ENCODE measurements around the gene AFAP1. TPM values are rescaled to one million over a fixed set of nuclear protein-coding genes. Genes with fewer than 3 reads are reported as not detected.

The AFAP1 gene
- total RNA-seq, 4 donors from 2014 or later, result 8.2 to 22.3 (median 15.2) TPM

DNA sequence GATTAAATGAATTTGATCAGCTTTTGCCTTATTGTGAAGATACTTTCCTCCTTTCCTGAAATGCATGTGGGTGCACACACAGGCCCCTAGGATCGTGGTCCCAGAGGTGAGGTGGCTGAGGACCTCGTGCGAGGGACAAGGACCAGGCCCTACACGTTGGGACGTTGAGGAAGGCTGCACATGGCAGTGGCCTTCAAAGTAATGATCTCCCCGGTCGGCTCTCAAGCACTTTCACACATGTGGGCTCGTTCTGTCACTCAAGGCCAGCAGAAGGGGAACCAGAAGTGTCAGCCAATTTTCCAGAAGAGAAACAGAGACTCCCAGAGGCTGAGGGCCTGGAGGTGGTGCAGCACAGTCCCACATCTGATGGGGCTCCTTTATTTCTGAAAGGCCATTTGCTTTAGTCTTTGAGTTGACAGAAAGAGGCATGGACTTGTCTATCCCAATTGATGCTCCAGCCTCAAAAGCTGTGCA is 196.8 kb downstream of the AFAP1 start:
- 72 to 76% methylated on average over 8 of the region's 8 CpGs for WGBS, 2 donors
- intact Hi-C loops (cut with DNase I; ENCODE audit: low total_unique reads), result no loop called here
- DNase-seq (ENCODE audit: low spot score in 2 of 2), result no peak
- no peak overlapping the region for H3K4me3 ChIP-seq (ENCODE audit: low read depth, poor library complexity, severe bottlenecking)
- TF ChIP-seq POLR2A (IDR thresholded peaks at IDR 0.05), result no peak
- TF ChIP-seq, protein P1, sequence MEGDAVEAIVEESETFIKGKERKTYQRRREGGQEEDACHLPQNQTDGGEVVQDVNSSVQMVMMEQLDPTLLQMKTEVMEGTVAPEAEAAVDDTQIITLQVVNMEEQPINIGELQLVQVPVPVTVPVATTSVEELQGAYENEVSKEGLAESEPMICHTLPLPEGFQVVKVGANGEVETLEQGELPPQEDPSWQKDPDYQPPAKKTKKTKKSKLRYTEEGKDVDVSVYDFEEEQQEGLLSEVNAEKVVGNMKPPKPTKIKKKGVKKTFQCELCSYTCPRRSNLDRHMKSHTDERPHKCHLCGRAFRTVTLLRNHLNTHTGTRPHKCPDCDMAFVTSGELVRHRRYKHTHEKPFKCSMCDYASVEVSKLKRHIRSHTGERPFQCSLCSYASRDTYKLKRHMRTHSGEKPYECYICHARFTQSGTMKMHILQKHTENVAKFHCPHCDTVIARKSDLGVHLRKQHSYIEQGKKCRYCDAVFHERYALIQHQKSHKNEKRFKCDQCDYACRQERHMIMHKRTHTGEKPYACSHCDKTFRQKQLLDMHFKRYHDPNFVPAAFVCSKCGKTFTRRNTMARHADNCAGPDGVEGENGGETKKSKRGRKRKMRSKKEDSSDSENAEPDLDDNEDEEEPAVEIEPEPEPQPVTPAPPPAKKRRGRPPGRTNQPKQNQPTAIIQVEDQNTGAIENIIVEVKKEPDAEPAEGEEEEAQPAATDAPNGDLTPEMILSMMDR (IDR thresholded peaks at IDR 0.05), result no peak

DNA sequence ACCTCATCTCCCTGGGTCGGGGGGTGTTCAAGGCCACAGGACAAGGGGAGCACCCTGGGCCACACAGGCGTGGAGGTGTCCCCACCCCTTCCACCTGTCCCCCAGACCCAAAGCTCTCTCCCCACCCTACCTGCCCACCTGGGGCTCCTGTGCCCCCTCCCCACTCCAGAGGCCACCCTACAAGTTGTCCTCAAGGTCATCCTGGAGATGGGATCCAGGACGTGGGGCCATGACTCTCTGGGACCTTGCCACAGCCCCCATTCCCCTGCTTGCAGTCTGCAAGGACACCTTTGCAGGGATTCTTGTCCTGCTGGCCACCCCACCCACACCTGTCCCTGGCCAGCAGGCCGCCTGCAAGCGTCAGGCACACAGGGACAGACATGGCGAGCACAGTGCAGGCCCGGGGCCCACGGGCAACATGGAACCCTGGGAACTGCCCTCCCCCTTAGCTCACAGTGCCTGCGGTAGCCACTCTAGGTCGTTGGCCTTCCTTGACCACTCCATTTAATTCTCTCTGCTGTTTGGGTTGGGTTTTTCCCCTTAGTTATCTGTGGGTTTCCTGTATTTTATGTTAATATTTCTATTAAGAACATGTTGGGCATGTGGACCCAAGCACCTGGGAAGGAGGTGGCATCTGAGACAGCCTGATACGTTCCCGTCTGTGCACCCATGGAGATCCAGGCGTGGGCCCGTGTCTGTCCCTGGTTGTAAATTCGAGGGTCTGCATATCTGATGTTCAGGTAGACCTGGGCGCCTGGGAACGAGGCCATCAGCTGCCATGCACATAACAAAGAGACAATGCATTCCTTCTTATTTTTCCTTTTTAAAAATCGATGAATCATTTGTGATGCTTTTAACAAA is 197.5 kb downstream of the AFAP1 start:
- no peak for TF ChIP-seq POLR2A (IDR thresholded peaks at IDR 0.05)
- TF ChIP-seq, protein P1 (IDR thresholded peaks at IDR 0.05), result no peak
- intact Hi-C loops (cut with DNase I; ENCODE audit: low total_unique reads), result no loop called here
- WGBS, 2 donors, result 91 to 93% methylated on average over 17 to 18 of the region's 18 CpGs
- no peak overlapping the region for H3K4me3 ChIP-seq (ENCODE audit: low read depth, poor library complexity, severe bottlenecking)
- no peak for DNase-seq (ENCODE audit: low spot score in 2 of 2)

DNA sequence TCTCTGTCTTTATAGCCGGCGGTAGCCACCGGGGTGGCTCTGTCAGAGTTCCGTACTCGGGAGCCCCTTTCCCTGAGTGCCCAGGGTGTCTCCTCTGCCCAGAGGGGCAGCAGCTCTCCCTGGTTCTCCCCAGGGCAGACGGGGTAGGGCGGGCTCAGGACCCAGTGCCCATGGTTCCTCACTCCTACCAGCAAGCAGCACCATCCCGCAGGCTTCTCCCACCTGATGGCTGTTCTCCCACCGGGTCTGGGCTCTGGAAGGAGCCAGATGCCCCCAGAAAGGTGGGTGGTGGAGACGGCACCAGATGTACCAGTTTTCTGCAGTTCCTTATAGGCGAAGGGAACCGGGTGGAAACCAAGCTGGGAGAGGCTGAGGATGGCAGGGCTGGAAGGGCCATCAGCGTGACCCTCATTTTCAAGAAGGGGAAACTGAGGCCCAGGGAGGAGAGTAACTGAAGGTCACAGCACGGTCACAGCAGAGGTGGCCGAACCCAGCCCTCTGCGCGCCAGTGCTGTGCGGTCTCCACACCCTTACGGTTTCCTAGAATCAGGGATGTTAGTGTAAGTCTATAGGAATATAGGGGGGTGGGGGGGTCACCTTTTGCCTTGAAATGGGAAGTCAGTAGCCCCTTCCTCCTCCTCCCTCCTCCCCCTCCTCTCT is 198.7 kb downstream of the AFAP1 start:
- H3K4me3 ChIP-seq (ENCODE audit: low read depth, poor library complexity, severe bottlenecking), result no peak overlapping the region
- WGBS, 2 donors, result 93% methylated on average over 15 to 19 of the region's 19 CpGs
- intact Hi-C loops (cut with DNase I; ENCODE audit: low total_unique reads), result no loop called here
- DNase-seq (ENCODE audit: low spot score in 2 of 2), result no peak
- TF ChIP-seq POLR2A (IDR thresholded peaks at IDR 0.05), result no peak
- TF ChIP-seq, protein P1 (IDR thresholded peaks at IDR 0.05), result no peak

DNA sequence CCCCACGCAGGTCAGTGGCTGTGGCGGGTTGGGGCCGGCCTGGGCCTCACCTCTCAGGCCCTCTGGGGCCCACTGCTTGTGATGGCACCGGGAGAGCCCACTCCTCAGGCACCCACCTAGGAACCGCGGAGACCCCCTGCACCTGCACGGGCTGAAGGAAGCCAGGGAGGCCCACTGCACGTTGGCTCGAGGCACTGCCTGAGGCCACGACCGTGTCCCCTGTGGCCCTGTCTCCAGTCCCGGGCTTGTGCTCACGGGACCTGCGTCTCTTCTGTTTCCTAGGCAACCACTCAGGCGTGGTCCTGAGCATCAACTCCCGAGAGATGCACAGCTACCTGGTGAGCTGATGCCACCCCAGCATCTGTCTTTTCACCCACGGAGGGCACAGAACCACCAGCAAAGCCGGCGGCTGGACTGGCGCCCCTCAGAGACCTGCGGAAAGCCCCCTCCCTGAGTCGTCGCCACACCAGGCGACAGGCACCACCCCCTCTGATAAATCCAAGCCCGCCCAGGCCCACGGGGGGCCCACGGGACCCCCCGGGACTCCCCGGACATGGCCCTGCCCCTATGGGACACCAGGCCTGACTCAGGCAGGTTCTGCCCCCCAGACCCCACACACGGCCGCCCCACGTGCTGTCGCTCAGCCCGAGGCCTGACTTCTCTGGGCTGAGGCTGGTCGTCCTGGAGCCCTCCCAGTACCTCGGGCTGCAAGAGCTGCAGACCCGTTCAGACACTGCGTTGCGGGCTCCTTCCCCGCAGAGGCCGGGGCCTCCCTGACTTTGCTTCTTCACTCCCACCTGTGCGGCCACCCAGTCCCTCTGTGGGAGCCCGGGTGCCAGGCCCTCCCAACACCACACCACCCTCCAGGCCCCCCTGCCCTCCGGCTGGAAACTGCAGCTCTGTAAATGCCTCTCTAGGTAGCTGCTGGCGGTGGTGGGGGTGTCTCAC is 199.5 kb downstream of the AFAP1 start:
- DNase-seq (ENCODE audit: low spot score in 2 of 2), result no peak
- H3K4me3 ChIP-seq (ENCODE audit: low read depth, poor library complexity, severe bottlenecking), result no peak overlapping the region
- no peak for TF ChIP-seq POLR2A (IDR thresholded peaks at IDR 0.05)
- TF ChIP-seq, protein P1 (IDR thresholded peaks at IDR 0.05), result no peak
- 93% methylated on average over 30 to 45 of the region's 45 CpGs for WGBS, 2 donors
- intact Hi-C loops (cut with DNase I; ENCODE audit: low total_unique reads), result no loop called here

DNA sequence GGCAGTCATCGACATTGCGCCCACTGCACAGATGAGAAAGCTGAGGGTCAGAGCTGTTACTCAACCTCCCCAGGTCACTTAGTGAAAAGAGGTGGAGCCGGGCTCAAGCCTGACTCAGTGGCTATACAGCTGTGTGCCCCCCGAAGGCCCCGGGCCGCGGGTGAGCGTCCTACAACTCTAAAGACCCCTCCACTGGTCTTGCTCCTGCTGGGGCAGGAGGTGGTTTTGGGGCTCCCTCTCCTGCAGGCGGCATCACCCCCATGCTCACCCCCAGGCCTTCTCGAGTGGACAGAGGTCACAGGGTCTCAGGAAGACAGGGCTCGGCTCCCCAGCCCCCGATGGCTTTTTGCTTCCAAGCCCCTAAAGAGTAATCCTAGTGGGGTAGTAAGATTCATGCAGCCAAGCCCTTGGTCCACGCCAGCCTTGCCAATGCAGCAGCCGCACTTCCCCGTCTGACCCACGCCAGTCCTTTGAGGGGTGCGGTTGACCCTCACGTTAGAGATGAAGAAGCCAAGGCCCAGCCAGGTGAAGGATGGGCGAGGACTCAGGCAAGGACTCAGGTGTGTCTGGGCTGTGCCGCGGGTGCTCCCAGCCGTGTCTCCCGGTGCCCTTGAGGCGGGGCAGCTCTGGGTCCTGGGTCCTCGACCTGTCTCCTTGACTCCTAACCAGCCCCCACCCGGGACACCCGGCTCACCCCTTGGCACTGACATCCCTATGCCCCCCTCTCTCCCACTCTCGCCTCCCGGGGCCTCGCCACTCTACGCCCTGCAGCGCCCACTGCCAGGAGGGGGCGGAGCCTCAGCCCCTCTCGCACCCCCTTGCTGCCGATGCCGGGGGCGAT is 200.4 kb downstream of the AFAP1 start:
- intact Hi-C loops (cut with DNase I; ENCODE audit: low total_unique reads), result no loop called here
- DNase-seq (ENCODE audit: low spot score in 2 of 2), result no peak
- WGBS, 2 donors, result 94% methylated on average over 24 to 34 of the region's 37 CpGs
- H3K4me3 ChIP-seq (ENCODE audit: low read depth, poor library complexity, severe bottlenecking), result no peak overlapping the region
- TF ChIP-seq, protein P1 (IDR thresholded peaks at IDR 0.05), result no peak
- TF ChIP-seq POLR2A (IDR thresholded peaks at IDR 0.05), result no peak

Data from lower leg skin (tissue), 4 donors.